ENCODE measurements around the gene KCNH6. TPM values are rescaled to one million over a fixed set of nuclear protein-coding genes. Genes with fewer than 3 reads are reported as not detected.

The KCNH6 gene
- total RNA-seq, 1 experiment from 2014 or later = not detected

DNA sequence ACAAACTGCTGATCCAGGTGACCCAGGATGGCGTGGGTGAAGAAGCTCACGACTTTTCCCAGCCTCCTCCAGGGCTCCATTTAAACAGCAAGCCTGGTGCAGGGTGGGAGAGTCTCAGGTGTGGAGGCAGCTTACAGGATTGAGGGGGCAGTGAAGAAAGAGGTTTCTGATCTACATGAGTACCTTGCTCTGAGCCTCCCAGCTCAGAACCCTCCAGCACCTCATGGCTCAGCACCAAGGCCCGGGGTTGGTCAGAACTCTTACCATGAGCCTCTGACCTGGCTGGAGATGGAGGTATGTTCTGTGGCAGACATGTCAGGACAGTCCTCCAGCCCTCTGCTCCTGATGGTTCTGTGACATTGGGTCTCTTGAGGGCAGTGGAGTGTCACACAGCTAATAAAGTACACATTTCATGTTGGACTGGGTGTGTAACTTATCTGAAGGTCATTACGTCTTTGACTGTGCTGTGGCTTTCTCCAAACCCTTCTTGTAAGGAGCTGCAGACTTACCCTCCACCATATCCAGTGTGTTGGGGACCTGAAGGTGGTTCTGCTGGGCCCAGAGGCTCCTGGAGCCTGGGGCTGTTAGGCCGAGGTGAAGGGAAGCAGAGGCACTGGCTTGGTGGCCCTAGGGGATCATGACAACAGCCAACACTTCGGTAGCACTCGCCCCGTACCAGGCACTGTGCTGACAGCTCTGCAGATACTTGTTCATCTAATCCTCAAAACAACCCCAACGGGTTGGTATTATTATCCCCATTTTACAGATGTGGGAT is 23.3 kb downstream of the KCNH6 start:
- H3K36me3 Mint-ChIP-seq (ENCODE audit: insufficient read depth, unreplicated experiment) = peaks cover 13% of the 10 kb centered on the region
- BruUV-seq (replicated peaks) = no TSS peak
- Histone ChIP-seq H3K36me3 (ENCODE audit: control insufficient read depth, insufficient read depth, low read length) (no peaks in the 10 kb centered on the region), H3K9me3 (no peaks in the 10 kb centered on the region), H3K4me1 (no peaks in the 10 kb centered on the region), H3K4me3 (ENCODE audit: low read depth, low read length) (no peak overlapping the region), H3K27me3 (replicated peaks; ENCODE audit: control insufficient read depth, insufficient read depth, low read length) (no peaks in the 10 kb centered on the region)
- no peak overlapping the region for H3K27ac Mint-ChIP-seq (ENCODE audit: unreplicated experiment)
- POLR2A ChIA-PET = no interaction called here
- intact Hi-C loops (cut with micrococcal nuclease; ENCODE audit: unreplicated experiment) = no loop called here
- H3K4me1 Mint-ChIP-seq (ENCODE audit: low read depth, unreplicated experiment) = peaks cover 3% of the 10 kb centered on the region
- no peaks in the 10 kb centered on the region for H3K27me3 Mint-ChIP-seq (ENCODE audit: insufficient read depth, unreplicated experiment)
- CTCF ChIA-PET = no interaction called here
- DNase-seq = no peak
- H3K4me3 Mint-ChIP-seq (ENCODE audit: unreplicated experiment) = no peak overlapping the region
- TF ChIP-seq, protein P1, sequence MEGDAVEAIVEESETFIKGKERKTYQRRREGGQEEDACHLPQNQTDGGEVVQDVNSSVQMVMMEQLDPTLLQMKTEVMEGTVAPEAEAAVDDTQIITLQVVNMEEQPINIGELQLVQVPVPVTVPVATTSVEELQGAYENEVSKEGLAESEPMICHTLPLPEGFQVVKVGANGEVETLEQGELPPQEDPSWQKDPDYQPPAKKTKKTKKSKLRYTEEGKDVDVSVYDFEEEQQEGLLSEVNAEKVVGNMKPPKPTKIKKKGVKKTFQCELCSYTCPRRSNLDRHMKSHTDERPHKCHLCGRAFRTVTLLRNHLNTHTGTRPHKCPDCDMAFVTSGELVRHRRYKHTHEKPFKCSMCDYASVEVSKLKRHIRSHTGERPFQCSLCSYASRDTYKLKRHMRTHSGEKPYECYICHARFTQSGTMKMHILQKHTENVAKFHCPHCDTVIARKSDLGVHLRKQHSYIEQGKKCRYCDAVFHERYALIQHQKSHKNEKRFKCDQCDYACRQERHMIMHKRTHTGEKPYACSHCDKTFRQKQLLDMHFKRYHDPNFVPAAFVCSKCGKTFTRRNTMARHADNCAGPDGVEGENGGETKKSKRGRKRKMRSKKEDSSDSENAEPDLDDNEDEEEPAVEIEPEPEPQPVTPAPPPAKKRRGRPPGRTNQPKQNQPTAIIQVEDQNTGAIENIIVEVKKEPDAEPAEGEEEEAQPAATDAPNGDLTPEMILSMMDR (IDR thresholded peaks at IDR 0.05; ENCODE audit: insufficient read depth in 1 of 2, low read depth in 1 of 2, low read length in 1 of 2, severe bottlenecking in 1 of 2, unreplicated experiment in 1 of 2) = no peak
- no peaks in the 10 kb centered on the region for H3K9me3 Mint-ChIP-seq (ENCODE audit: unreplicated experiment)

- H3K4me3 ChIP-seq (ENCODE audit: low read depth, low read length) = no peak overlapping the region
- no peaks in the 10 kb centered on the region for H3K9me3 Mint-ChIP-seq (ENCODE audit: unreplicated experiment)
- CTCF ChIA-PET = no interaction called here
- POLR2A ChIA-PET = no interaction called here
- BruUV-seq (replicated peaks) = no TSS peak
- TF ChIP-seq, protein P1 (IDR thresholded peaks at IDR 0.05; ENCODE audit: insufficient read depth in 1 of 2, low read depth in 1 of 2, low read length in 1 of 2, severe bottlenecking in 1 of 2, unreplicated experiment in 1 of 2) = no peak
- no peaks in the 10 kb centered on the region for H3K36me3 ChIP-seq (ENCODE audit: control insufficient read depth, insufficient read depth, low read length)
- H3K9me3 ChIP-seq = no peaks in the 10 kb centered on the region
- H3K4me3 Mint-ChIP-seq (ENCODE audit: unreplicated experiment) = no peak overlapping the region
- H3K36me3 Mint-ChIP-seq (ENCODE audit: insufficient read depth, unreplicated experiment) = peaks cover 13% of the 10 kb centered on the region
- no peaks in the 10 kb centered on the region for H3K4me1 ChIP-seq
- no peaks in the 10 kb centered on the region for H3K27me3 Mint-ChIP-seq (ENCODE audit: insufficient read depth, unreplicated experiment)
- no peaks in the 10 kb centered on the region for H3K27me3 ChIP-seq (replicated peaks; ENCODE audit: control insufficient read depth, insufficient read depth, low read length)
- peaks cover 4% of the 10 kb centered on the region for H3K4me1 Mint-ChIP-seq (ENCODE audit: low read depth, unreplicated experiment)
- intact Hi-C loops (cut with micrococcal nuclease; ENCODE audit: unreplicated experiment) = no loop called here
- no peak for DNase-seq
- no peak overlapping the region for H3K27ac Mint-ChIP-seq (ENCODE audit: unreplicated experiment)
Observed at GRCh38 chr17:63547083-63547523, 23.9 kb downstream of the KCNH6 start.

DNA sequence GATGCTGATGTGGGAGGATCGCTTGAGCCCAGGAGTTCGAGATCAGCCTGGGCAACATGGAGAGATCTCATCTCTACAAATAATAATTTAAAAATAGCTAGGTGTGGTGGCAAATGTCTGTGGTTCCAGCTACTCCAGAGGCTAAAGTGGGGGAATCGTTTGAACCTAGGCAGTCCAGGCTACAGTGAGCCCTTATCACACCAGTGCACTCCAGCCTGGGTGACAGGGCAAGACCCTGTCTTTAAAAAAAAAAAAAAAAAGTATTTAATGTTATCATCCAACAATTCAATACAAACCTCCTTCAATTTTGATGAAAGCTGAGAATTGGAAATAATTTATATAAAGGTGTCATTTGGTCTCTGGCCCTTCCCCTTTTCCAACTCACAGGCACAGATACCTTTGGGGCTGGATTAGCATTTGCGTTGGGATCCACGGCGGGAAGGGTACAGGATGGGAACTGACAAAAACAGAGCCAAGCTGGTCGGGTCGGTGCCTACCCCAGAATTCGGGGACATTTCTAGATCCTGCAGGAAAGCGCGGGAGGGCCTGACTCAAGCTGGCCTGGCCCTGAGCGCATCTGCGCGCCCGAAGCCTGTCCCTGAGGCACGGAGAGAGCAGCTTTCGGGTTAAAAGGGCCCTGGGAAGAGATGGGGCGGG is 26.3 kb downstream of the KCNH6 start:
- DNase-seq = no peak
- Mint-ChIP-seq H3K27me3 (ENCODE audit: insufficient read depth, unreplicated experiment) (no peaks in the 10 kb centered on the region), H3K4me1 (ENCODE audit: low read depth, unreplicated experiment) (peaks cover 4% of the 10 kb centered on the region), H3K9me3 (ENCODE audit: unreplicated experiment) (no peaks in the 10 kb centered on the region), H3K36me3 (ENCODE audit: insufficient read depth, unreplicated experiment) (peaks cover 13% of the 10 kb centered on the region), H3K4me3 (ENCODE audit: unreplicated experiment) (peak overlapping the region; percentile 98), H3K27ac (ENCODE audit: unreplicated experiment) (peak overlapping the region; percentile 96)
- BruUV-seq (replicated peaks) = TSS peak; percentile 74
- ChIA-PET POLR2A (interaction anchor here (1.6 kb wide), 1 partner anchor 224 kb away, joined by 7 read pairs; the partner anchor contains the start of genes CCDC47 and DDX42), CTCF (interaction anchor here (1.1 kb wide), 1 partner anchor 124 kb away, joined by 4 read pairs; no protein-coding TSS in a partner anchor)
- H3K4me3 ChIP-seq (ENCODE audit: low read depth, low read length) = peak overlapping the region; percentile 62
- H3K4me1 ChIP-seq = no peaks in the 10 kb centered on the region
- intact Hi-C loops (cut with micrococcal nuclease; ENCODE audit: unreplicated experiment) = no loop called here
- TF ChIP-seq, protein P1 (IDR thresholded peaks at IDR 0.05; ENCODE audit: insufficient read depth in 1 of 2, low read depth in 1 of 2, low read length in 1 of 2, severe bottlenecking in 1 of 2, unreplicated experiment in 1 of 2) = no peak
- H3K27me3 ChIP-seq (replicated peaks; ENCODE audit: control insufficient read depth, insufficient read depth, low read length) = no peaks in the 10 kb centered on the region
- no peaks in the 10 kb centered on the region for H3K9me3 ChIP-seq
- H3K36me3 ChIP-seq (ENCODE audit: control insufficient read depth, insufficient read depth, low read length) = no peaks in the 10 kb centered on the region

Data from Caco-2 (cell line).